RWPE1 (cell line): Measurements from ENCODE around the gene ZCCHC12.
"Not testable (repeated sequence)": the region's sequence is repeated elsewhere in the genome, so short reads cannot be mapped to it uniquely, and the experiment has no call there.

Experiments used
- CTCF ChIA-PET: fragments of 350-600 bp; sonication (Branson Sonifier 250); formaldehyde crosslinking; extraction: SDS; loops from one replicate; lab custom pipeline; 2021; lab: Yijun Ruan, JAX
- POLR2A ChIA-PET: fragments of 400-600 bp; formaldehyde crosslinking; extraction: SDS; loops from one replicate; lab custom pipeline; 2020; ENCODE audit warnings: antibody characterized with exemption; ENCODE audit not compliant: low non-redundant PET; lab: Yijun Ruan, JAX
- DNase-seq: peaks from one replicate; pipeline ENCODE4 v3.0.0; 2012; ENCODE audit warnings: low spot score
- H3K27ac ChIP-seq: fragments of 450-650 bp; 2 replicates; pipeline ENCODE4 v1.5.1; 2017
- TF ChIP-seq, protein P1 (sequence below): fragments of 450-650 bp; conservative IDR thresholded peaks from 2 replicates; pipeline ENCODE4 v1.5.1; 2017; ENCODE audit warnings: low read depth, mild to moderate bottlenecking

Gene ZCCHC12

GRCh38 chrX:118807151-118808017 lies 16.2 kb upstream of the ZCCHC12 start:
- CTCF ChIA-PET, result interaction anchor here (0.6 to 1.5 kb wide), 15 partner anchors 9 to 208 kb away, joined by 3 to 13 read pairs (median 4); no protein-coding TSS in a partner anchor
- TF ChIP-seq, protein P1, sequence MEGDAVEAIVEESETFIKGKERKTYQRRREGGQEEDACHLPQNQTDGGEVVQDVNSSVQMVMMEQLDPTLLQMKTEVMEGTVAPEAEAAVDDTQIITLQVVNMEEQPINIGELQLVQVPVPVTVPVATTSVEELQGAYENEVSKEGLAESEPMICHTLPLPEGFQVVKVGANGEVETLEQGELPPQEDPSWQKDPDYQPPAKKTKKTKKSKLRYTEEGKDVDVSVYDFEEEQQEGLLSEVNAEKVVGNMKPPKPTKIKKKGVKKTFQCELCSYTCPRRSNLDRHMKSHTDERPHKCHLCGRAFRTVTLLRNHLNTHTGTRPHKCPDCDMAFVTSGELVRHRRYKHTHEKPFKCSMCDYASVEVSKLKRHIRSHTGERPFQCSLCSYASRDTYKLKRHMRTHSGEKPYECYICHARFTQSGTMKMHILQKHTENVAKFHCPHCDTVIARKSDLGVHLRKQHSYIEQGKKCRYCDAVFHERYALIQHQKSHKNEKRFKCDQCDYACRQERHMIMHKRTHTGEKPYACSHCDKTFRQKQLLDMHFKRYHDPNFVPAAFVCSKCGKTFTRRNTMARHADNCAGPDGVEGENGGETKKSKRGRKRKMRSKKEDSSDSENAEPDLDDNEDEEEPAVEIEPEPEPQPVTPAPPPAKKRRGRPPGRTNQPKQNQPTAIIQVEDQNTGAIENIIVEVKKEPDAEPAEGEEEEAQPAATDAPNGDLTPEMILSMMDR, result peak; percentile 55
- H3K27ac ChIP-seq, result no peak overlapping the region
- POLR2A ChIA-PET, result no interaction called here
- DNase-seq, result no peak

GRCh38 chrX:118817257-118817656 lies 6.4 kb upstream of the ZCCHC12 start:
- H3K27ac ChIP-seq, POLR2A ChIA-PET: not testable (repeated sequence)

GRCh38 chrX:118824173-118824730 lies 628 bp downstream of the ZCCHC12 start:
- TF ChIP-seq, protein P1, result no peak
- DNase-seq, result no peak
- H3K27ac ChIP-seq, result no peak overlapping the region
- CTCF ChIA-PET, result interaction anchor here (0.6 to 1.0 kb wide), 4 partner anchors 132 to 272 kb away, joined by 4 to 6 read pairs (median 4); no protein-coding TSS in a partner anchor
- POLR2A ChIA-PET, result interaction anchor here (0.6 kb wide), 1 partner anchor 258 kb away, joined by 3 read pairs; no protein-coding TSS in a partner anchor

More at GRCh38 chrX:118817257-118817656, 6.4 kb upstream of the ZCCHC12 start:
- CTCF ChIA-PET, result interaction anchor here (1.4 kb wide), 1 partner anchor 10 kb away, joined by 4 read pairs; no protein-coding TSS in a partner anchor
- DNase-seq, result not testable (repeated sequence)

- POLR2A ChIA-PET, result no interaction called here
- H3K27ac ChIP-seq, result no peak overlapping the region
- CTCF ChIA-PET, result no interaction called here
- TF ChIP-seq, protein P1, result no peak
- DNase-seq, result no peak
These were observed 1.6 kb downstream of the ZCCHC12 start for GRCh38 chrX:118825227-118825626.

DNA sequence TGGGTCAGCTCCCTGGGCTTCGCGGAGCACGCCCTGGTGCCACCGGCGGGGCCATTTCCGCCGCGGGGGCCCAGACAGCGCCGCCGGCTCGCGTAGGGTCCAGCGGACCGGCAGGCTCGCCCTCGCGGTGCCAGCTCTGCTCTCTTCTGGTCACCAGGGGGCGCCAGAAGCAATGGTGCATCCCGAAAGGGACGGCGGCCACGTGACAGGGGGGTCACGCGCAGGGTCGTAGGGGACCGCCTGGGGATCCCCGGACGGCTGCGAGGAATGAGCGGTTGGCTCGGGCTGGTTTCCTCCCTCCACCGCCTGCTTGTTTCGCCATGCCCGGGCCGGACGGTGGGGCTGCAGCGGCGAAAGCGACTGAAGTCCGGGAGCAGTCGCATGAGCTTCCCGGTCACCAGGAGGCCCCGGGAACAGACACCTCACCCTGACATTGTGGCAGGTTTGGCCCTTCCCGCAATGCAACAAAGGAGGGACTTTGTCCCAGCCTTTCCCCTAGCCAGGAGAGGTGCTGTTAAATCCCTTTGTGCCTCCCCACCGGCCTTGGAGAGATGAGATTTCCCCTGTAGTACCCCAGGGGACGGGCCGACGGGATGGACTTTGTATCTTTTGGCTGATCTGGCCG lies 15.8 kb downstream of the ZCCHC12 start:
- TF ChIP-seq, protein P1, result peak; percentile 66
- H3K27ac ChIP-seq, result no peak overlapping the region
- ChIA-PET POLR2A (no interaction called here), CTCF (interaction anchor here (0.6 to 1.2 kb wide), 8 partner anchors 13 to 245 kb away, joined by 3 to 8 read pairs (median 3); no protein-coding TSS in a partner anchor)
- peak; percentile 26 for DNase-seq

- no peak overlapping the region for H3K27ac ChIP-seq
- TF ChIP-seq, protein P1, result peak; percentile 56
- ChIA-PET CTCF (interaction anchor here (1.6 kb wide), 1 partner anchor 158 kb away, joined by 4 read pairs; no protein-coding TSS in a partner anchor), POLR2A (no interaction called here)
- peak; percentile 34 for DNase-seq
These were observed 24.1 kb downstream of the ZCCHC12 start for GRCh38 chrX:118847676-118848075.
